ENCODE data around the gene AFF1. TPM values are rescaled to one million over a fixed set of nuclear protein-coding genes. Genes with fewer than 3 reads are reported as not detected.

Gene AFF1
- total and polyA plus RNA-seq, 2 donors from 2014 or later: 13.4 to 187 TPM

- H3K4me3 ChIP-seq (ENCODE audit: low read length in 3 of 3): peak overlapping the region in 2 of 3 donors; percentile 12 to 17
- no peak for FAIRE-seq
These were observed 5.1 kb downstream of the AFF1 start for GRCh38 chr4:86939729-86940575.

GRCh38 chr4:86940920-86941460 lies 6.2 kb downstream of the AFF1 start:
- H3K4me1 ChIP-seq (ENCODE audit: control insufficient read depth in 2 of 3, insufficient read depth in 2 of 3, low read depth in 1 of 3, low read length in 3 of 3): peaks cover 0 to 37% (median 21%) of the 10 kb centered on the region in 3 donors
- FAIRE-seq: no peak
- H3K9me3 ChIP-seq (ENCODE audit: control insufficient read depth in 2 of 3, insufficient read depth in 1 of 3, low read length in 3 of 3): no peaks in the 10 kb centered on the region
- intact Hi-C loops (cut with DNase I): no loop called here
- DNase-seq: no peak
- TF ChIP-seq CTCF (IDR thresholded peaks at IDR 0.05; ENCODE audit: borderline replicate concordance, extremely low read depth, insufficient read depth): no peak
- no peak overlapping the region for H3K4me3 ChIP-seq (ENCODE audit: low read length in 3 of 3)
- no peak overlapping the region for H3K9ac ChIP-seq (ENCODE audit: low read length in 3 of 3)
- no peak overlapping the region for H3K27ac ChIP-seq (ENCODE audit: low read depth in 2 of 2, low read length in 2 of 2)
- no peaks in the 10 kb centered on the region for H3K36me3 ChIP-seq (ENCODE audit: control insufficient read depth in 2 of 3, insufficient read depth in 3 of 3, low read length in 3 of 3)
- no peaks in the 10 kb centered on the region for H3K27me3 ChIP-seq (ENCODE audit: control insufficient read depth, insufficient read depth, low read length)

More at GRCh38 chr4:86939729-86940575, 5.1 kb downstream of the AFF1 start:
- no peaks in the 10 kb centered on the region for H3K36me3 ChIP-seq (ENCODE audit: control insufficient read depth in 2 of 3, insufficient read depth in 3 of 3, low read length in 3 of 3)
- H3K9me3 ChIP-seq (ENCODE audit: control insufficient read depth in 2 of 3, insufficient read depth in 1 of 3, low read length in 3 of 3): no peaks in the 10 kb centered on the region
- no peak for TF ChIP-seq CTCF (IDR thresholded peaks at IDR 0.05; ENCODE audit: borderline replicate concordance, extremely low read depth, insufficient read depth)
- peak overlapping the region in 1 of 3 donors; percentile 30 for H3K9ac ChIP-seq (ENCODE audit: low read length in 3 of 3)
- H3K27ac ChIP-seq (ENCODE audit: low read depth in 2 of 2, low read length in 2 of 2): peak overlapping the region; percentile 58 to 59
- intact Hi-C loops (cut with DNase I): no loop called here
- peak in 2 of 5 donors; percentile 59 to 61 for DNase-seq
- peaks cover 0 to 29% (median 21%) of the 10 kb centered on the region in 3 donors for H3K4me1 ChIP-seq (ENCODE audit: control insufficient read depth in 2 of 3, insufficient read depth in 2 of 3, low read depth in 1 of 3, low read length in 3 of 3)
- H3K27me3 ChIP-seq (ENCODE audit: control insufficient read depth, insufficient read depth, low read length): no peaks in the 10 kb centered on the region

- FAIRE-seq: no peak
- no peak for DNase-seq
- Histone ChIP-seq H3K4me3 (ENCODE audit: low read length in 3 of 3) (no peak overlapping the region), H3K9me3 (ENCODE audit: control insufficient read depth in 2 of 3, insufficient read depth in 1 of 3, low read length in 3 of 3) (no peaks in the 10 kb centered on the region), H3K27me3 (ENCODE audit: control insufficient read depth, insufficient read depth, low read length) (no peaks in the 10 kb centered on the region), H3K36me3 (ENCODE audit: control insufficient read depth in 2 of 3, insufficient read depth in 3 of 3, low read length in 3 of 3) (no peaks in the 10 kb centered on the region), H3K27ac (ENCODE audit: low read depth in 2 of 2, low read length in 2 of 2) (no peak overlapping the region), H3K9ac (ENCODE audit: low read length in 3 of 3) (no peak overlapping the region), H3K4me1 (ENCODE audit: control insufficient read depth in 2 of 3, insufficient read depth in 2 of 3, low read depth in 1 of 3, low read length in 3 of 3) (peaks cover 0 to 37% (median 21%) of the 10 kb centered on the region in 3 donors)
- intact Hi-C loops (cut with DNase I): no loop called here
- no peak for TF ChIP-seq CTCF (IDR thresholded peaks at IDR 0.05; ENCODE audit: borderline replicate concordance, extremely low read depth, insufficient read depth)
These were observed 7.4 kb downstream of the AFF1 start for GRCh38 chr4:86942185-86942666.
